Large intestine (tissue), 12 donors: Measurements from ENCODE around the gene CBY2. TPM values are rescaled to one million over a fixed set of nuclear protein-coding genes. Genes with fewer than 3 reads are reported as not detected.
"Not testable (repeated sequence)": the region's sequence is repeated elsewhere in the genome, so short reads cannot be mapped to it uniquely, and the experiment has no call there.

Source experiments
- DNase-seq, 2 donors: peaks; one replicate each; pipeline versions ENCODE4 v3.0.0 to v3.0.0-alpha.2; 2013
- H3K27ac ChIP-seq: one replicate; pipeline ENCODE4 v1.5.1; 2013; ENCODE audit warnings: low read length
- H3K27me3 ChIP-seq: 2 replicates; pipeline ENCODE4 v1.6.1; 2013; ENCODE audit warnings: low read length; ENCODE audit not compliant: control insufficient read depth, insufficient read depth
- H3K36me3 ChIP-seq: 2 replicates; pipeline ENCODE4 v1.6.1; 2013; ENCODE audit warnings: low read length; ENCODE audit not compliant: control insufficient read depth, insufficient read depth
- H3K4me1 ChIP-seq: one replicate; pipeline ENCODE4 v1.6.1; 2013; ENCODE audit warnings: low read length; ENCODE audit not compliant: control insufficient read depth, insufficient read depth
- H3K4me3 ChIP-seq: one replicate; pipeline ENCODE4 v1.5.1; 2013; ENCODE audit warnings: low read length
- H3K9me3 ChIP-seq: one replicate; pipeline ENCODE4 v1.6.1; 2013; ENCODE audit warnings: mild to moderate bottlenecking, low read depth, low read length, moderate library complexity; ENCODE audit not compliant: control insufficient read depth
- WGBS: methylation state at CpG from one replicate; pipeline ENCODE4 v1.1.5; 2013; ENCODE audit warnings: low lambda C conversion rate; ENCODE audit not compliant: insufficient coverage; 5-methylcytosine and 5-hydroxymethylcytosine counted together
- long read RNA-seq, 11 donors: transcript quantifications; one replicate each; lab custom pipeline, GENCODE V29; 2026
- polyA plus RNA-seq: library from polyadenylated mRNA; unstranded; fragments of 120-200 nt; gene quantifications from one replicate; pipeline ENCODE4 v1.2.1, GENCODE V29; 2013

The CBY2 gene, protein sequence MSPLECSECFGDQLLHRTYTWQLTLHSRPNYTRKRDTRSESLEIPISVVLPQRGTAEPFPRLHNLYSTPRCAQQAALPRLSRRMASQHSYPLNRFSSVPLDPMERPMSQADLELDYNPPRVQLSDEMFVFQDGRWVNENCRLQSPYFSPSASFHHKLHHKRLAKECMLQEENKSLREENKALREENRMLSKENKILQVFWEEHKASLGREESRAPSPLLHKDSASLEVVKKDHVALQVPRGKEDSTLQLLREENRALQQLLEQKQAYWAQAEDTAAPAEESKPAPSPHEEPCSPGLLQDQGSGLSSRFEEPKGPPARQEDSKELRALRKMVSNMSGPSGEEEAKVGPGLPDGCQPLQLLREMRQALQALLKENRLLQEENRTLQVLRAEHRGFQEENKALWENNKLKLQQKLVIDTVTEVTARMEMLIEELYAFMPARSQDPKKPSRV
- not detected for polyA plus RNA-seq
- long read RNA-seq, donor 1: 0 reads
- long read RNA-seq, donor 2: 0 reads
- long read RNA-seq, donor 3: 0 reads
- long read RNA-seq, donor 4: 0 reads
- long read RNA-seq, donor 5: 0 reads
- long read RNA-seq, donor 6: 0 reads
- long read RNA-seq, donor 7: 0 reads
- long read RNA-seq, donor 8: 0 reads
- long read RNA-seq, donor 9: 0 reads
- long read RNA-seq, donor 10: 0 reads
- long read RNA-seq, donor 11: 0 reads

DNA sequence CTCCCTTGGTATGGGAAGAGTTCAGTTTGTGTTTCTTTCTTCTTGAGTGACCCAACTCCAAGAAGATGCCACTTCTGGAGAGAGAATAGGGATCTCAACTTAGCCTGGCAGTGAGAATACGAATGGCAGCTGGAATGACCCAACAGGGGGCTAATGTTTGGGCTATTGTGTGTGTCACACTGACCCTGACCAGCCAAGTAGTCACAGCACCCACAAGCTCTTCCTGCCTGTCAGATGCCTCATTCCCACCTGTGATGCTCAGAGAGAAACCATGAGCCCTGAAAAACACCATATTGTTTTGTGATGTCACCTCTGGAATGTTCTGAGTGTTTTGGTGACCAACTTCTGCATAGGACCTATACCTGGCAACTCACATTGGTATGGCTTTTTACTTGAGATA lies at the start of gene CBY2:
Gene CBY2, plus strand, starts transcription at position 233 of the 400 bp plus-strand sequence. Its CDS starts 71 bp downstream, at position 304.
- no peaks in the 10 kb centered on the region for H3K36me3 ChIP-seq
- no peaks in the 10 kb centered on the region for H3K27me3 ChIP-seq
- no CpG with 5 or more reads among the region's 1 CpG for WGBS
- H3K27ac ChIP-seq: no peak within 1 kb of the TSS
- H3K4me1 ChIP-seq: no peaks in the 10 kb centered on the region
- H3K4me3 ChIP-seq: no peak within 1 kb of the TSS
- no peaks in the 10 kb centered on the region for H3K9me3 ChIP-seq
- no peak for DNase-seq

DNA sequence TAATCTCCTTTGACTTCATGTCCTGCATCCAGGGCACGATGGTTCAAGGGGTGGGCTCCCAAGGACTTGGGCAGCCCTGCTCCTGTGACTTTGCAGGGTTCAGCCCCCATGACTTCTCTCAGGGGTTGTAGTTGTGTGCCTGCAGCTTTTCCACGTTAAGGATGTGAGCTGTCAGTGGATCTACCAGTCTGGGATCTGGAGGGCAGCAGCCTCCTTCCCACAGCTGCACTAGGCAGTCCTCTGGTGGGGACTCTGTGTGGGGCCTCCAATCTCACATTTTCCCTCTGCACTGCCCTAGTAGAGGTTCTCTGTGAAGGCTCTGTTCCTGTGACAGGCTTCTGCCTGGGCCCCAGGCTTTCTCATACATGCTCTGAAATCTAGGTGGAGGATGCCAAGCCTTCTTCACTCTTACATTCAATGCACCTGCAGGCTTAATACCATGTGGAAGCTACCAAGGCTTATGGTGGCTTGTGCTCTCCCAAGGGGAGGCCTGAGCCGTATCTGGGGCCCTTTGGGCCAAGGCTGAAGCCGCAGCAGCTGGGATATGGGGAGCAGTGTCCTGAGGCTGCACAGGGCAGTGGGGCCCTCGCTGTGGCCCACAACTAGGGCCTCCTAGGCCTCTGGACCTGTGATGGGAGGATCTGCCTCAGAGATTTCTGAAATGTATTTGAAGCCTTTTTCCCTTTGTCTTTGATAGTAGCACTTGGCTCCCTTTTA lies 47.3 kb upstream of the CBY2 start:
- Histone ChIP-seq H3K36me3 (no peaks in the 10 kb centered on the region), H3K4me3 (no peak overlapping the region), H3K27me3 (no peaks in the 10 kb centered on the region), H3K4me1 (no peaks in the 10 kb centered on the region), H3K9me3 (no peaks in the 10 kb centered on the region), H3K27ac (no peak overlapping the region)
- DNase-seq: no peak
- WGBS: no CpG with 5 or more reads among the region's 5 CpGs

DNA sequence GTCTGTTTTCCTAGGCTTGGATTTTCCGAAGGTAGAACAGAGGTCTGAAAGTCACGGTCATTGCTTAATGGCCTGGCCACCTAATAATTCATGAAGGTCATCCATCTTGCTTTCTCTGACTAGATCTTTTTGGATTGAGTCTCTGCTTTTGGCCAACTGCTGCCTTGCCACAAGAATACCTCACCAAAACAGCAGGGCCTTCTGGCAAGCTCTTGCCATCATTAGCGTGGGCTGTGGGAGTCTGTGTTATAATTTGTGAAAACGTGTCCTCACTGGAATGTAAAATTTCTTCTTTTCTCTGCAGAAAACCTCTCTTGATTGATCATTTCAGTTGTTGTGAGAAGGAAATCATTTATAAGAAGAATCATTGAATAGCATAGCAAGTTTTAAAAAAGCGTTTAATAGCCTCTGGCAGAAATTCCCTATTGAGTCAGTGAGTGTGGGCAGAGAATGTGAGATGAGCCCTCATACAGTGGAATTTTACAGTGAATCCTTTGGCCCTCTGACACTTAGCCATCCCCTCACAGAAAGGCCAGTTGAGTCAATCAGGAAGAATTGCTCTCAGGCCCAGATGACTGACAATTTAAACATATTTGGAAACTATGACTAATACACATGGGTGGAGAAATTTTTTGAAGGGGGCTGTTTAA lies 43.4 kb upstream of the CBY2 start:
- Histone ChIP-seq H3K27ac (no peak overlapping the region), H3K4me1 (no peaks in the 10 kb centered on the region), H3K4me3 (no peak overlapping the region), H3K27me3 (no peaks in the 10 kb centered on the region), H3K9me3 (no peaks in the 10 kb centered on the region), H3K36me3 (no peaks in the 10 kb centered on the region)
- DNase-seq: no peak
- WGBS: 93% methylated on average over 3 of the region's 5 CpGs

DNA sequence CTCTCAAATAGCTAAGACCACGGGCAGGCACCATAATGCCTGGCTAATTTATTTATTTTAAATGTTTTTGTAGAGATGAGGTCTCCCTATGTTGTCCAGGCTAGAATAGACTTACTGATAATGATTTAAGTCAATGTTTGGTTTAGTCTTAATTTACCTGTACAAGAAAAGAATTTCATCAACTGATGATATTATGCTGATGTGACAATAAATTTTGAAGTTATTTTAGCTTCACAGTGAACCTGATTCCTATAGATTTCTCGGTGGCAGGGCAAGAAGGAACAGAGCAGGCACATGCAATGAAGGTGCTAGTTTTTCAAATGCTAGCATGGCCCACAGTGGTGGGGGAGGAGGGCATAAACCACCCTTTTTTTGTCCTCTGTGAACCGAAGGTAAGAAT lies 42.6 kb upstream of the CBY2 start:
- no peaks in the 10 kb centered on the region for H3K27me3 ChIP-seq
- H3K36me3 ChIP-seq: no peaks in the 10 kb centered on the region
- DNase-seq: no peak
- H3K4me1 ChIP-seq: no peaks in the 10 kb centered on the region
- no CpG with 5 or more reads among the region's 3 CpGs for WGBS
- no peak overlapping the region for H3K4me3 ChIP-seq
- no peaks in the 10 kb centered on the region for H3K9me3 ChIP-seq
- H3K27ac ChIP-seq: no peak overlapping the region

DNA sequence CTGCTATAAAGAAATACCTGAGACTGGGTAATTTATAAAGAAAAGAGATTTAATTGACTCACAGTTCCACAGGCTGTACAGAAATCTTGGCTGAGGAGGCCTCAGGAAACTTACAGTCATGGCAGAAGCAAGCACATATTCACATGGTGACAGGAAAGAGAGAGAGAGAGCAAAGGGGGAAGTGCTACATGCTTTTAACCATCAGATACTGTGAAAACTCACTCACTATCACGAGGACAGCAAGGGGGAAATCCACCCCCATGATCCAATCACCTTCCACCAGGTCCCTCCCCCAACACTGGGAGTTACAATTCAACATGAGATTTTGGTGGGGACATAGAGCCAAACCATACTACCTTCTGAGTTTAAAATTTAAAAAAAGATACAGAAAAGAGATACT lies 41.7 kb upstream of the CBY2 start:
- not testable (repeated sequence) for DNase-seq, H3K27me3 ChIP-seq, H3K4me3 ChIP-seq, H3K27ac ChIP-seq, H3K36me3 ChIP-seq, H3K9me3 ChIP-seq, H3K4me1 ChIP-seq
- no CpG with 5 or more reads among the region's 1 CpG for WGBS

DNA sequence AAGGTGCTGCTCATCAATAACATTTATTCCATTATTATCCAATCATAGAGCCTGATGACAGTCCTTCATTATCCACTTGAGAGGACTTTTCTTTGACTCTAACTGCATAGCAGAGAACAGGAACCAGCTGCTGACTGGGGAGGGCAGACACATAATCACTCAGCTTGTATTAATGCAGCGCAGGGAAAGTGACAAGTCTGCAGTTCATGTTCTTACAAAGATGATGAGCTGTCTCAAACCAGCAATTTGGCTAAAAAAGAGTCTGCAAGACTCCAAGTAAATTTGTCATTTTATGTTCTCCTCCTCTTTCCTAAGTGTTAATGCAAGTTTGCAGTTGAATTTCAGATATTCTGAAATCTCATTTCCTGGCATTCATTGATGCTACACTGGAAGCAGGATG lies 40.0 kb upstream of the CBY2 start:
- no peak overlapping the region for H3K27ac ChIP-seq
- WGBS: no CpG with 5 or more reads among the region's 1 CpG
- H3K4me3 ChIP-seq: no peak overlapping the region
- no peak for DNase-seq
- no peaks in the 10 kb centered on the region for H3K36me3 ChIP-seq
- no peaks in the 10 kb centered on the region for H3K4me1 ChIP-seq
- no peaks in the 10 kb centered on the region for H3K27me3 ChIP-seq
- H3K9me3 ChIP-seq: no peaks in the 10 kb centered on the region

DNA sequence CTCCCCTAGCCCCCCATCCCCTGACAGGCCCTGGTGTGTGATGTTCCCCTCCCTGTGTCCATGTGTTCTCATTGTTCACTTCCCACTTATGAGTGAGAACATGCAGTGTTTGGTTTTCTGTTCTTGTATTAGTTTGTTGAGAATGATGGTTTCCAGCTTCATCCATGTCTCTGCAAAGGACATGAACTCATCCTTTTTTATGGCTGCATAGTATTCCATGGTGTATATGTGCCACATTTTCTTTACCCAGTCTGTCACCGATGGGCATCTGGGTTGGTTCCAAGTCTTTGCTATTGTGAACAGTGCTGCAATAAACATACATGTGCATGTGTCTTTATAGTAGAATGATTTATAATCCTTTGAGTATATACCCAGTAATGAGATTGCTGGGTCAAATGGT lies 39.2 kb upstream of the CBY2 start:
- not testable (repeated sequence) for H3K4me1 ChIP-seq, H3K27me3 ChIP-seq, H3K4me3 ChIP-seq, H3K9me3 ChIP-seq, H3K36me3 ChIP-seq, DNase-seq, H3K27ac ChIP-seq
- WGBS: no CpG with 5 or more reads among the region's 1 CpG

DNA sequence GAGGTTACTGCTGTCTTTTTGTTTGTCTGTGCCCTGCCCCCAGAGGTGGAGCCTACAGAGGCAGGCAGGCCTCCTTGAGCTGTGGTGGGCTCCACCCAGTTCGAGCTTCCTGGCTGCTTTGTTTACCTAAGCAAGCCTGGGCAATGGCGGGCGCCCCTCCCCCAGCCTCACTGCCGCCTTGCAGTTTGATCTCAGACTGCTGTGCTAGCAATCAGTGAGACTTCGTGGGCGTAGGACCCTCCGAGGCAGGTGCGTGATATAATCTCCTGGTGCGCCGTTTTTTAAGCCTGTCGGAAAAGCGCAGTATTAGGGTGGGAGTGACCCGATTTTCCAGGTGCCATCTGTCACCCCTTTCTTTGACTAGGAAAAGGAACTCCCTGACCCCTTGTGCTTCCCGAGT lies 32.5 kb upstream of the CBY2 start:
- not testable (repeated sequence) for H3K4me3 ChIP-seq, DNase-seq, H3K9me3 ChIP-seq, H3K4me1 ChIP-seq, H3K27me3 ChIP-seq, H3K27ac ChIP-seq, H3K36me3 ChIP-seq
- no CpG with 5 or more reads among the region's 14 CpGs for WGBS

DNA sequence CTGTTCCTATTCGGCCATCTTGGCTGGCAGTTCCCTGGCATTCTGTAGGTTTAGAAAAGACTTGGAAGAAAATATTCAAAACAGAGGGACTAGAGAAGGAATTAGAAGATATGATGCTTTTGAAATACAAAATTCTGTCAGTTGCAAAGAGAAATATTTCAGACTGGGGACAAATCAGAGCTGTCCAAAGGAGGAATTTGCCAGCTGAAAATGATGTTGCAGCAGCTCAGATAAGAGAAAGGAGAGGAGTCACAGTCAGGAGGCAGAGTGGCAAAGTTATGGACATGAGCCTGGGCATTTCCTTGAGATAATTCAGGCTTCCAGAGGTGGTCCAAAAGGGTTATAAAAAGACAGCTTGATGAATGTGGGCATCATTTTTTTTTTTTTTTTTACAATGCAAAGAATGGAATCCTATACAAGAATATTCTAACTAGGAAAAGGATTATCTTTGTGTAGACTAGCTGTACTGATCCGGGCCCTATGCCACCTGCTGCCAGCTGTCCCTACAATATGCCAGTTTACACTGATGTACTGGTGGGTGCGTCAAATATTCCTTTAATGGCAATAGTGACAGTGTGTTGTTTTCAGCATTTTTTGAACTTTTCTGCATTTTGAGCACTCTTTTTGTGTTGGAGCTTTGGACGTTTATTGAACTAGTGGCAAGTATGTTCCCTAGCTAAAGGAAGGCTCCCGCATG lies 31.8 kb upstream of the CBY2 start:
- no peak overlapping the region for H3K4me3 ChIP-seq
- H3K27ac ChIP-seq: no peak overlapping the region
- H3K9me3 ChIP-seq: no peaks in the 10 kb centered on the region
- H3K27me3 ChIP-seq: no peaks in the 10 kb centered on the region
- 100% methylated on average over 1 of the region's 5 CpGs for WGBS
- H3K4me1 ChIP-seq: no peaks in the 10 kb centered on the region
- no peaks in the 10 kb centered on the region for H3K36me3 ChIP-seq
- DNase-seq: no peak

DNA sequence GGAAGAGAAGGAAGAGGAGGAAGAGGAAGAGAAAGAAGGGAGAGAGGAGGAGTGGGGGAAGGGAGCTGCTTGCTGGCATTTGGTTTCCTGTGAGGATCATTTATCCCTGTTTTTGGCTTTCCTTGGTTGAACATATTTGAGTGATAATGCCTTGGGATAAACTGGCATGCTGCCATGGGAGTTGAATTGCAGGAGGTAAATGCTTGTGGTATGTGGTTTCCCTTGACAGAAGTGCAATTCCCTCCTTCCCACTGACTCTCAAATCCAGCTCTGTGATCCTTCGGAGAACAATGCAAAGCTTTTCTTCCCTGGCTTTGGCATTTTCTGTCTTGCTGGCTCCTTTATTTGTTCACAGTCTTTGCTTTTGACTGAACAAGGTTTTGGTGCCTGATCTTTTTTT lies 27.2 kb upstream of the CBY2 start:
- Histone ChIP-seq H3K9me3 (no peaks in the 10 kb centered on the region), H3K36me3 (no peaks in the 10 kb centered on the region), H3K4me1 (no peaks in the 10 kb centered on the region), H3K27ac (no peak overlapping the region), H3K27me3 (no peaks in the 10 kb centered on the region), H3K4me3 (no peak overlapping the region)
- DNase-seq: no peak
- WGBS: 40% methylated on average over 1 of the region's 1 CpG
